ENCODE measurements around the gene NFKBIA. TPM values are rescaled to one million over a fixed set of nuclear protein-coding genes. Genes with fewer than 3 reads are reported as not detected.

The NFKBIA gene
- total RNA-seq, 1 donor from 2014 or later = 35.5 TPM

DNA sequence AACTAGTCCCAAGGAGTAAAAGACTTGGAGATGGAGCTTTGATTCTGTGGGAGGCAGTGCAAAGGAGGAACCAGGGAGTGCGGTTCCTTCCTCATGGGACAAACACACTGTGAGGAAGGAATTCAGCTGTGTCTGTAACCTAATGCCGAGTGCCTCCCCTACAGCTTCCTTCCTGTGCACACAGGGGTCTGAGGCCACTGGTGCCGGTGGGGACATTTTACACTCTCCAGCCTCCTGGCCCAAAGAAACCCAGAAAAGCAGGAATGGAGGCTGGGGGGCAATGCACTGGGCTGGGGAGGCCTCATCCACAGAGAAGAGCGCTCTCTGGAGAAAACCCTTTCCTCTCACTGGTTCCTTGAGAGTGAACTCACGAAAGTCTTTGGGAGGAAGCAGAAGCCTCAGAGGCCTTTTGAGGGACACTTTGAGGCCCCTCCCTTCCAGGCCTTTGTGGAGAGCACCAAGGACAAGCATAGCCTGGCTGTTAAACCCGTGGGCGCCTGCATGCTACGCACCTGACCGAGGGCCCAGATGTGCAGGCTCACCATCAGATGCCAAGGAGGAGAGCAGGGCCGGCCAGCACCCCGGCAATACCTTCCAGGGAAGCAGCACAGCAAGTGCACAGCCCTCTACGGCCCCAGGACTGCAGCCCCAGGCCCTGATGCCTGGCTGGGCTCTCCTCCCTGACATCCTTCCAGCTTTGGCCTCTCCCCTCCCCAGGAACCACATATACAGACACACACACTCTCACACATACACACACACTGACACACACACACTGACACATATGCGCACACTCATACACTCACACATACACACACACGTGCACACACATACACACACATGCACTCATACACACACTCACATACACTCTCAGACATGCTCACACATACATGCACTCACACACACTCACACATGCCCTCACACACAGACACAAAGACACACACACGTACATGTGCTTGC is 52.0 kb downstream of the NFKBIA start:
- H3K4me3 ChIP-seq (ENCODE audit: insufficient read depth, low read depth, low read length) = no peak overlapping the region
- no peak overlapping the region for H2AFZ ChIP-seq (ENCODE audit: low read depth, low read length)
- no peak overlapping the region for H3K9ac ChIP-seq (ENCODE audit: low read length)
- H3K9me3 ChIP-seq (ENCODE audit: insufficient read depth, low read depth, low read length) = no peaks in the 10 kb centered on the region
- H3K27me3 ChIP-seq (ENCODE audit: insufficient read depth, low read length) = no peaks in the 10 kb centered on the region
- no peak overlapping the region for H3K27ac ChIP-seq (ENCODE audit: low read depth, low read length)
- TF ChIP-seq EZH2 (IDR thresholded peaks at IDR 0.05; ENCODE audit: insufficient read depth, low read length) = no peak
- TF ChIP-seq, protein P1, sequence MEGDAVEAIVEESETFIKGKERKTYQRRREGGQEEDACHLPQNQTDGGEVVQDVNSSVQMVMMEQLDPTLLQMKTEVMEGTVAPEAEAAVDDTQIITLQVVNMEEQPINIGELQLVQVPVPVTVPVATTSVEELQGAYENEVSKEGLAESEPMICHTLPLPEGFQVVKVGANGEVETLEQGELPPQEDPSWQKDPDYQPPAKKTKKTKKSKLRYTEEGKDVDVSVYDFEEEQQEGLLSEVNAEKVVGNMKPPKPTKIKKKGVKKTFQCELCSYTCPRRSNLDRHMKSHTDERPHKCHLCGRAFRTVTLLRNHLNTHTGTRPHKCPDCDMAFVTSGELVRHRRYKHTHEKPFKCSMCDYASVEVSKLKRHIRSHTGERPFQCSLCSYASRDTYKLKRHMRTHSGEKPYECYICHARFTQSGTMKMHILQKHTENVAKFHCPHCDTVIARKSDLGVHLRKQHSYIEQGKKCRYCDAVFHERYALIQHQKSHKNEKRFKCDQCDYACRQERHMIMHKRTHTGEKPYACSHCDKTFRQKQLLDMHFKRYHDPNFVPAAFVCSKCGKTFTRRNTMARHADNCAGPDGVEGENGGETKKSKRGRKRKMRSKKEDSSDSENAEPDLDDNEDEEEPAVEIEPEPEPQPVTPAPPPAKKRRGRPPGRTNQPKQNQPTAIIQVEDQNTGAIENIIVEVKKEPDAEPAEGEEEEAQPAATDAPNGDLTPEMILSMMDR (IDR thresholded peaks at IDR 0.05; ENCODE audit: insufficient read depth, low read depth, low read length) = no peak
- H3K36me3 ChIP-seq (ENCODE audit: insufficient read depth, low read length) = no peaks in the 10 kb centered on the region
- no peaks in the 10 kb centered on the region for H4K20me1 ChIP-seq (ENCODE audit: insufficient read depth, low read length)
- H3K27ac Mint-ChIP-seq (ENCODE audit: unreplicated experiment) = no peak overlapping the region
- no peak overlapping the region for H3K4me3 Mint-ChIP-seq (ENCODE audit: unreplicated experiment)
- no peaks in the 10 kb centered on the region for H3K27me3 Mint-ChIP-seq (ENCODE audit: low read depth, unreplicated experiment)
- no peaks in the 10 kb centered on the region for H3K79me2 ChIP-seq (ENCODE audit: insufficient read depth, low read length)
- H3K4me1 ChIP-seq (ENCODE audit: insufficient read depth, low read length) = peaks cover 5% of the 10 kb centered on the region
- no peak overlapping the region for H3K4me2 ChIP-seq (ENCODE audit: low read length)
- FAIRE-seq (no peak), DNase-seq (ENCODE audit: low read depth) (no peak)
- H3K36me3 Mint-ChIP-seq (ENCODE audit: low read depth, unreplicated experiment) = no peaks in the 10 kb centered on the region
- no peaks in the 10 kb centered on the region for H3K9me3 Mint-ChIP-seq (ENCODE audit: unreplicated experiment)
- H3K4me1 Mint-ChIP-seq (ENCODE audit: low read depth, unreplicated experiment) = peaks cover 22% of the 10 kb centered on the region

GRCh38 chr14:35351897-35352273 is 52.7 kb downstream of the NFKBIA start:
- Mint-ChIP-seq H3K9me3 (ENCODE audit: unreplicated experiment) (no peaks in the 10 kb centered on the region), H3K27ac (ENCODE audit: unreplicated experiment) (no peak overlapping the region), H3K36me3 (ENCODE audit: low read depth, unreplicated experiment) (no peaks in the 10 kb centered on the region), H3K4me1 (ENCODE audit: low read depth, unreplicated experiment) (peaks cover 22% of the 10 kb centered on the region), H3K4me3 (ENCODE audit: unreplicated experiment) (no peak overlapping the region), H3K27me3 (ENCODE audit: low read depth, unreplicated experiment) (peaks cover 4% of the 10 kb centered on the region)
- FAIRE-seq (no peak), DNase-seq (ENCODE audit: low read depth) (no peak)
- no peaks in the 10 kb centered on the region for H4K20me1 ChIP-seq (ENCODE audit: insufficient read depth, low read length)
- no peaks in the 10 kb centered on the region for H3K27me3 ChIP-seq (ENCODE audit: insufficient read depth, low read length)
- no peak overlapping the region for H2AFZ ChIP-seq (ENCODE audit: low read depth, low read length)
- no peak overlapping the region for H3K27ac ChIP-seq (ENCODE audit: low read depth, low read length)
- H3K9me3 ChIP-seq (ENCODE audit: insufficient read depth, low read depth, low read length) = no peaks in the 10 kb centered on the region
- H3K36me3 ChIP-seq (ENCODE audit: insufficient read depth, low read length) = no peaks in the 10 kb centered on the region
- H3K9ac ChIP-seq (ENCODE audit: low read length) = no peak overlapping the region
- no peak for TF ChIP-seq EZH2 (IDR thresholded peaks at IDR 0.05; ENCODE audit: insufficient read depth, low read length)
- TF ChIP-seq, protein P1 (IDR thresholded peaks at IDR 0.05; ENCODE audit: insufficient read depth, low read depth, low read length) = no peak
- no peak overlapping the region for H3K4me3 ChIP-seq (ENCODE audit: insufficient read depth, low read depth, low read length)
- H3K4me2 ChIP-seq (ENCODE audit: low read length) = no peak overlapping the region
- H3K4me1 ChIP-seq (ENCODE audit: insufficient read depth, low read length) = peaks cover 5% of the 10 kb centered on the region
- H3K79me2 ChIP-seq (ENCODE audit: insufficient read depth, low read length) = no peaks in the 10 kb centered on the region

Other genes with a start within 250 kb of the NFKBIA start
- 210 and 225 TPM in 2 replicates for gene PSMA6, start 112.4 kb downstream of the NFKBIA start, total RNA-seq
- not detected in 2 replicates for gene INSM2, start 129.4 kb upstream of the NFKBIA start, total RNA-seq

Measured in astrocyte (in vitro differentiated cells and primary cell).